ENCODE measurements around the gene ZDHHC22.

- TF ChIP-seq CTCF (IDR thresholded peaks at IDR 0.05) = no peak
- no peak for TF ChIP-seq POLR2A (IDR thresholded peaks at IDR 0.05)
These were observed 42.0 kb downstream of the ZDHHC22 start for GRCh38 chr14:77099425-77100167.

All from stomach (tissue), 4 donors.